H9 (cell line): ENCODE results near the gene DYNC2H1. TPM values are rescaled to one million over a fixed set of nuclear protein-coding genes. Genes with fewer than 3 reads are reported as not detected.

Experiments used
- DNase-seq: peaks from one replicate; pipeline ENCODE4 v3.0.0-alpha.2; 2017
- H2AFZ ChIP-seq: one replicate; pipeline ENCODE4 v1.6.1; 2013; ENCODE audit warnings: mild to moderate bottlenecking, low read length, control low read depth, moderate library complexity
- H2AK5ac ChIP-seq: 2 replicates; pipeline ENCODE4 v1.6.1; 2013; ENCODE audit warnings: low read length, control low read depth, mixed read lengths; ENCODE audit not compliant: insufficient read length
- H2BK120ac ChIP-seq: one replicate; pipeline ENCODE4 v1.6.1; 2013; ENCODE audit warnings: low read depth, mild to moderate bottlenecking, low read length, control low read depth, inconsistent platforms; ENCODE audit not compliant: poor library complexity, severe bottlenecking
- H2BK12ac ChIP-seq: 2 replicates; pipeline ENCODE4 v1.6.1; 2013; ENCODE audit warnings: low read length, control low read depth, mixed read lengths, low read depth; ENCODE audit not compliant: insufficient read length
- H2BK15ac ChIP-seq: 2 replicates; pipeline ENCODE4 v1.6.1; 2013; ENCODE audit warnings: low read depth, low read length, control low read depth
- H2BK20ac ChIP-seq: one replicate; pipeline ENCODE4 v1.6.1; 2013; ENCODE audit warnings: low read depth, mild to moderate bottlenecking, low read length, control low read depth, inconsistent platforms; ENCODE audit not compliant: poor library complexity, severe bottlenecking
- H2BK5ac ChIP-seq: 2 replicates; pipeline ENCODE4 v1.6.1; 2013; ENCODE audit warnings: low read length, control low read depth, mixed read lengths; ENCODE audit not compliant: insufficient read length
- H3K14ac ChIP-seq: 2 replicates; pipeline ENCODE4 v1.6.1; 2013; ENCODE audit warnings: low read length, control low read depth; ENCODE audit not compliant: insufficient read depth
- H3K18ac ChIP-seq: 2 replicates; pipeline ENCODE4 v1.6.1; 2013; ENCODE audit warnings: low read depth, mild to moderate bottlenecking, mixed read lengths, low read length, control low read depth; ENCODE audit not compliant: insufficient read length
- H3K23ac ChIP-seq: 2 replicates; pipeline ENCODE4 v1.6.1; 2013; ENCODE audit warnings: low read length, control low read depth, mixed read lengths, low read depth; ENCODE audit not compliant: insufficient read length
- H3K23me2 ChIP-seq: 2 replicates; pipeline ENCODE4 v1.6.1; 2013; ENCODE audit warnings: low read depth, mild to moderate bottlenecking, mixed read lengths, low read length, control low read depth; ENCODE audit not compliant: insufficient read length, poor library complexity, severe bottlenecking
- H3K27ac ChIP-seq: 2 replicates; pipeline ENCODE4 v1.5.1; 2013; ENCODE audit warnings: low read length, control low read depth, mixed read lengths, low read depth; ENCODE audit not compliant: insufficient read length
- H3K27me3 ChIP-seq: 2 replicates; pipeline ENCODE4 v1.6.1; 2013; ENCODE audit warnings: low read length, control low read depth, inconsistent platforms; ENCODE audit not compliant: insufficient read depth
- H3K4ac ChIP-seq: 2 replicates; pipeline ENCODE4 v1.6.1; 2013; ENCODE audit warnings: low read depth, mild to moderate bottlenecking, control low read depth, inconsistent platforms, low read length, moderate library complexity
- H3K4me1 ChIP-seq: 2 replicates; pipeline ENCODE4 v1.6.1; 2013; ENCODE audit warnings: low read length, control low read depth, inconsistent platforms; ENCODE audit not compliant: insufficient read depth
- H3K4me2 ChIP-seq: 2 replicates; pipeline ENCODE4 v1.6.1; 2013; ENCODE audit warnings: low read length, control low read depth, mixed read lengths; ENCODE audit not compliant: insufficient read length, insufficient read depth
- H3K56ac ChIP-seq: 2 replicates; pipeline ENCODE4 v1.6.1; 2013; ENCODE audit warnings: low read depth, mild to moderate bottlenecking, mixed read lengths, low read length, control low read depth; ENCODE audit not compliant: insufficient read length
- H3K79me1 ChIP-seq: 2 replicates; pipeline ENCODE4 v1.6.1; 2013; ENCODE audit warnings: low read depth, mild to moderate bottlenecking, moderate library complexity, low read length, control low read depth, inconsistent platforms; ENCODE audit not compliant: insufficient read depth, poor library complexity, severe bottlenecking
- H3K79me2 ChIP-seq: 2 replicates; pipeline ENCODE4 v1.6.1; 2013; ENCODE audit warnings: low read length, control low read depth, inconsistent platforms; ENCODE audit not compliant: insufficient read depth
- H3K9ac ChIP-seq: 2 replicates; pipeline ENCODE4 v1.6.1; 2013; ENCODE audit warnings: low read length, control low read depth, mixed read lengths; ENCODE audit not compliant: insufficient read length; ENCODE audit errors: extremely low read depth
- H3K9me3 ChIP-seq: one replicate; pipeline ENCODE4 v1.6.1; 2013; ENCODE audit warnings: low read depth, low read length, inconsistent platforms; ENCODE audit not compliant: control insufficient read depth
- H3T11ph ChIP-seq: one replicate; pipeline ENCODE4 v1.6.1; 2013; ENCODE audit warnings: mild to moderate bottlenecking, low read length, control low read depth, inconsistent platforms
- H4K20me1 ChIP-seq: one replicate; pipeline ENCODE4 v1.6.1; 2013; ENCODE audit not compliant: control insufficient read depth, insufficient read length, insufficient read depth
- H4K5ac ChIP-seq: 2 replicates; pipeline ENCODE4 v1.6.1; 2013; ENCODE audit warnings: low read depth, mild to moderate bottlenecking, mixed read lengths, low read length, control low read depth; ENCODE audit not compliant: insufficient read length
- H4K8ac ChIP-seq: replicated peaks from 2 replicates; pipeline ENCODE4 v1.6.1; 2013; ENCODE audit warnings: low read length, control low read depth, mixed read lengths, low read depth; ENCODE audit not compliant: insufficient read length
- H4K91ac ChIP-seq: 2 replicates; pipeline ENCODE4 v1.6.1; 2013; ENCODE audit warnings: low read depth, mild to moderate bottlenecking, moderate library complexity, mixed read lengths, low read length, control low read depth; ENCODE audit not compliant: insufficient read length
- H3K27ac Mint-ChIP-seq, 3 experiments: 2 replicates in 2 of 3; 3 replicates in 1 of 3; pipeline ENCODE4 v1.8.0; 2020 to 2021; ENCODE audit warnings: mixed read lengths in 3 of 3, mild to moderate bottlenecking in 1 of 3, moderate library complexity in 1 of 3
- H3K27me3 Mint-ChIP-seq: 2 replicates; pipeline ENCODE4 v1.8.0; 2021; ENCODE audit warnings: low read depth, mild to moderate bottlenecking, moderate library complexity, mixed read lengths
- H3K36me3 Mint-ChIP-seq, 3 experiments: 2 replicates in 2 of 3; 3 replicates in 1 of 3; pipeline ENCODE4 v1.8.0; 2020 to 2021; ENCODE audit warnings: low read depth in 3 of 3, mixed read lengths in 3 of 3; ENCODE audit not compliant: insufficient read depth in 1 of 3
- H3K4me1 Mint-ChIP-seq, 2 experiments: 2 replicates each; pipeline ENCODE4 v1.8.0; 2020; ENCODE audit warnings: mixed read lengths in 2 of 2
- H3K4me3 Mint-ChIP-seq, 2 experiments: 2 replicates in 1 of 2; 3 replicates in 1 of 2; pipeline ENCODE4 v1.8.0; 2020 to 2021; ENCODE audit warnings: mild to moderate bottlenecking in 2 of 2, mixed read lengths in 2 of 2, moderate library complexity in 1 of 2
- H3K9me3 Mint-ChIP-seq, 2 experiments: 2 replicates in 1 of 2; 3 replicates in 1 of 2; pipeline ENCODE4 v1.8.0; 2020; ENCODE audit warnings: mild to moderate bottlenecking in 2 of 2, mixed read lengths in 2 of 2, moderate library complexity in 1 of 2
- CTCF ChIP-seq: fragments of 200-600 bp; sonication (generic); conservative IDR thresholded peaks from 3 replicates; pipeline ENCODE4 v1.8.0; 2021; ENCODE audit warnings: antibody characterized with exemption, mild to moderate bottlenecking
- WGBS: extraction: QIAGEN DNeasy Blood & Tissue Kit; methylation state at CpG from one replicate; pipeline ENCODE4 v1.1.7; 2013; ENCODE audit warnings: missing lambda C conversion rate, low lambda C conversion rate, mixed read lengths; ENCODE audit not compliant: insufficient read length; ENCODE audit errors: extremely low coverage; 5-methylcytosine and 5-hydroxymethylcytosine counted together
- total RNA-seq: library from RNA; stranded (reverse); gene quantifications from 2 replicates; pipeline ENCODE4 v1.2.1, GENCODE V29; 2021

The DYNC2H1 gene
- total RNA-seq, 1 experiment from 2014 or later, result 13.2 TPM

- H3K27ac ChIP-seq, result no peak overlapping the region
- H3K27ac Mint-ChIP-seq, result no peak overlapping the region
- H4K20me1 ChIP-seq, result no peaks in the 10 kb centered on the region
- no peak overlapping the region for H3T11ph ChIP-seq
- H3K23ac ChIP-seq, result no peak overlapping the region
- H3K4me1 ChIP-seq, result no peaks in the 10 kb centered on the region
- H3K9me3 ChIP-seq, result no peaks in the 10 kb centered on the region
- no peak overlapping the region for H3K14ac ChIP-seq
- no peaks in the 10 kb centered on the region for H3K27me3 Mint-ChIP-seq
- no peak overlapping the region for H3K4ac ChIP-seq
- no peaks in the 10 kb centered on the region for H3K79me2 ChIP-seq
- no peak overlapping the region for H2AFZ ChIP-seq
- no peaks in the 10 kb centered on the region for H3K36me3 Mint-ChIP-seq
- no peak overlapping the region for H2BK5ac ChIP-seq
- H4K5ac ChIP-seq, result no peak overlapping the region
- no peaks in the 10 kb centered on the region for H3K27me3 ChIP-seq
- H3K56ac ChIP-seq, result no peak overlapping the region
- H3K4me1 Mint-ChIP-seq, result no peaks in the 10 kb centered on the region
- H3K18ac ChIP-seq, result no peak overlapping the region
- H3K79me1 ChIP-seq, result no peaks in the 10 kb centered on the region
- no peak overlapping the region for H4K91ac ChIP-seq
- no peak overlapping the region for H3K4me2 ChIP-seq
- no peak for DNase-seq
- no peaks in the 10 kb centered on the region for H3K23me2 ChIP-seq
- no peak overlapping the region for H2AK5ac ChIP-seq
- H4K8ac ChIP-seq, result no peak overlapping the region
- no peak overlapping the region for H2BK120ac ChIP-seq
- no peak overlapping the region for H2BK20ac ChIP-seq
- H3K9me3 Mint-ChIP-seq, result no peaks in the 10 kb centered on the region
- WGBS, result no CpG with 5 or more reads among the region's 6 CpGs
- H3K9ac ChIP-seq, result no peak overlapping the region
- no peak for TF ChIP-seq CTCF
- no peak overlapping the region for H2BK15ac ChIP-seq
- H3K4me3 Mint-ChIP-seq, result no peak overlapping the region
- no peak overlapping the region for H2BK12ac ChIP-seq
These were observed 132.3 kb downstream of the DYNC2H1 start for GRCh38 chr11:103241574-103241973.
